GM18526 (cell line): ENCODE results near the gene CYSRT1.

Experiments
- POLR2A ChIP-seq: IDR thresholded peaks from 3 replicates; pipeline ENCODE4 v1.6.1; 2011; ENCODE audit not compliant: insufficient read length; ENCODE audit errors: extremely low read depth

The CYSRT1 gene

GRCh38 chr9:137255448-137256114, 30.6 kb downstream of the CYSRT1 start:
- TF ChIP-seq POLR2A: no peak

- no peak for TF ChIP-seq POLR2A
Observed at GRCh38 chr9:137256362-137256761, 31.4 kb downstream of the CYSRT1 start.

- TF ChIP-seq POLR2A: no peak
Observed at GRCh38 chr9:137256856-137257255, 31.9 kb downstream of the CYSRT1 start.

- TF ChIP-seq POLR2A: no peak
Observed at GRCh38 chr9:137262909-137263285, 37.9 kb downstream of the CYSRT1 start.

- TF ChIP-seq POLR2A: no peak
Observed at GRCh38 chr9:137263506-137263905, 38.5 kb downstream of the CYSRT1 start.

- TF ChIP-seq POLR2A: no peak
Observed at GRCh38 chr9:137264067-137264466, 39.1 kb downstream of the CYSRT1 start.

GRCh38 chr9:137265496-137266161, 40.7 kb downstream of the CYSRT1 start:
- TF ChIP-seq POLR2A: no peak

- no peak for TF ChIP-seq POLR2A
Observed at GRCh38 chr9:137266162-137266527, 41.2 kb downstream of the CYSRT1 start.

- TF ChIP-seq POLR2A: no peak
Observed at GRCh38 chr9:137266585-137267453, 41.8 kb downstream of the CYSRT1 start.

GRCh38 chr9:137267933-137268355, 43.0 kb downstream of the CYSRT1 start:
- no peak for TF ChIP-seq POLR2A

- TF ChIP-seq POLR2A: no peak
Observed at GRCh38 chr9:137268538-137269201, 43.7 kb downstream of the CYSRT1 start.

GRCh38 chr9:137269231-137269772, 44.3 kb downstream of the CYSRT1 start:
- no peak for TF ChIP-seq POLR2A

- no peak for TF ChIP-seq POLR2A
Observed at GRCh38 chr9:137270929-137271695, 46.1 kb downstream of the CYSRT1 start.

- TF ChIP-seq POLR2A: no peak
Observed at GRCh38 chr9:137271696-137272076, 46.7 kb downstream of the CYSRT1 start.
